Gastroesophageal sphincter (tissue), 3 donors: ENCODE results near the gene SLC8A1.

ENCODE experiments used
- CTCF ChIP-seq, 4 experiments: fragments of 200-600 bp in 2 of 4; fragments of 450-650 bp in 2 of 4; sonication (generic) in 1 of 4; IDR thresholded peaks; one replicate each; pipeline ENCODE4 v1.5.1; 2017 to 2019; ENCODE audit warnings: antibody characterized with exemption in 4 of 4, mild to moderate bottlenecking in 2 of 4, moderate library complexity in 2 of 4
- POLR2A ChIP-seq, 2 donors: fragments of 450-650 bp; IDR thresholded peaks; one replicate each; pipeline ENCODE4 v1.6.1; 2017; ENCODE audit warnings: antibody characterized with exemption in 2 of 2, mild to moderate bottlenecking in 2 of 2, moderate library complexity in 1 of 2
- POLR2AphosphoS5 ChIP-seq: sonication (generic); formaldehyde crosslinking; IDR thresholded peaks from one replicate; pipeline ENCODE4 v1.6.1; 2017; ENCODE audit warnings: antibody characterized with exemption

- TF ChIP-seq POLR2A (IDR thresholded peaks at IDR 0.05) (no peak), CTCF (IDR thresholded peaks at IDR 0.05) (no peak), POLR2AphosphoS5 (no peak)
Observed at GRCh38 chr2:40101131-40101575, 350.7 kb downstream of the SLC8A1 start.
